OCI-LY7 (cell line): ENCODE data around the gene FOXN1. TPM values are rescaled to one million over a fixed set of nuclear protein-coding genes. Genes with fewer than 3 reads are reported as not detected.
"Not testable (repeated sequence)": the region's sequence is repeated elsewhere in the genome, so short reads cannot be mapped to it uniquely, and the experiment has no call there.

Experiments used
- BruUV-seq: library from RNA; stranded (reverse); fragments of 400-500 nt; replicated peaks from 2 replicates; lab custom pipeline; 2021; lab: Mats Ljungman, UMichigan
- CTCF ChIA-PET: fragments of 300-600 bp; sonication (Branson Sonifier 250); formaldehyde crosslinking; loops from one replicate; lab custom pipeline; 2022; ENCODE audit warnings: antibody characterized with exemption; ENCODE audit not compliant: unreplicated experiment; lab: Charles Lee
- POLR2A ChIA-PET: fragments of 300-600 bp; sonication (Branson Sonifier 250); formaldehyde crosslinking; loops from one replicate; lab custom pipeline; 2022; ENCODE audit warnings: antibody characterized with exemption; lab: Charles Lee
- DNase-seq: peaks from one replicate; pipeline ENCODE4 v3.0.0-alpha.2; 2015; ENCODE audit warnings: low spot score
- H2AFZ ChIP-seq: fragments of 200-600 bp; sonication (generic), shearing (Covaris generic); 2 replicates; pipeline ENCODE4 v1.6.1; 2014; ENCODE audit warnings: mild to moderate bottlenecking, antibody characterized with exemption, low read length, moderate library complexity
- H3K27ac ChIP-seq: fragments of 200-600 bp; sonication (generic); 2 replicates; pipeline ENCODE4 v1.5.1; 2014; ENCODE audit warnings: mixed run types, low read depth, mild to moderate bottlenecking, moderate library complexity, low read length, inconsistent platforms; ENCODE audit not compliant: poor library complexity, severe bottlenecking
- H3K36me3 ChIP-seq: fragments of 200-600 bp; sonication (generic); 2 replicates; pipeline ENCODE4 v1.6.1; 2014; ENCODE audit warnings: mild to moderate bottlenecking, antibody characterized with exemption, low read length, moderate library complexity, mixed read lengths; ENCODE audit not compliant: insufficient read depth
- H3K4me1 ChIP-seq: fragments of 200-600 bp; sonication (generic); 2 replicates; pipeline ENCODE4 v1.5.1; 2014; ENCODE audit warnings: mild to moderate bottlenecking, low read length; ENCODE audit not compliant: insufficient read depth, poor library complexity, severe bottlenecking
- H3K4me2 ChIP-seq: fragments of 200-600 bp; sonication (generic); 2 replicates; pipeline ENCODE4 v1.6.1; 2014; ENCODE audit warnings: mild to moderate bottlenecking, low read length
- H3K4me3 ChIP-seq: fragments of 200-600 bp; sonication (generic); 2 replicates; pipeline ENCODE4 v1.5.1; 2014; ENCODE audit warnings: mild to moderate bottlenecking, low read depth, low read length; ENCODE audit not compliant: poor library complexity, severe bottlenecking
- H3K79me2 ChIP-seq: fragments of 200-600 bp; sonication (generic); 2 replicates; pipeline ENCODE4 v1.6.1; 2016; ENCODE audit warnings: low read depth, mild to moderate bottlenecking, low read length, moderate library complexity, mixed read lengths; ENCODE audit not compliant: insufficient read depth
- H3K9me2 ChIP-seq: fragments of 200-600 bp; sonication (generic); 2 replicates; pipeline ENCODE4 v1.6.1; 2016; ENCODE audit warnings: mild to moderate bottlenecking, low read length, mixed read lengths; ENCODE audit not compliant: insufficient read depth
- H3K9me3 ChIP-seq: fragments of 200-600 bp; sonication (generic); 2 replicates; pipeline ENCODE4 v1.6.1; 2014; ENCODE audit warnings: mild to moderate bottlenecking, mixed run types, low read length, mixed read lengths
- H4K20me1 ChIP-seq: fragments of 200-600 bp; sonication (generic); 2 replicates; pipeline ENCODE4 v1.6.1; 2014; ENCODE audit warnings: mild to moderate bottlenecking, antibody characterized with exemption, low read length, moderate library complexity, mixed read lengths; ENCODE audit not compliant: insufficient read depth
- EZH2phosphoT487 ChIP-seq: fragments of 200-600 bp; sonication (generic); IDR thresholded peaks from 2 replicates; pipeline ENCODE4 v1.6.1; 2018; ENCODE audit warnings: low read depth, borderline replicate concordance, mild to moderate bottlenecking, mixed run types, antibody characterized with exemption, low read length, moderate library complexity, mixed read lengths
- intact Hi-C: fragments of 100-400 bp; cut with micrococcal nuclease; formaldehyde crosslinking; loops from one replicate; pipeline ENCODE4 v1.10.0; 2022; ENCODE audit not compliant: unreplicated experiment
- total RNA-seq, 2 experiments: library from RNA; depleted of rRNA in 1 of 2; stranded (reverse); fragments of >200 nt in 1 of 2; shearing (Covaris generic) in 1 of 2; gene quantifications; 2 replicates each; pipeline ENCODE4 v1.2.3, GENCODE V29; 2014 to 2022
- TF ChIP-seq, protein P1 (sequence below): fragments of 200-600 bp; sonication (generic); conservative IDR thresholded peaks from 2 replicates; pipeline ENCODE4 v1.5.1; 2014; ENCODE audit warnings: mild to moderate bottlenecking, antibody characterized with exemption, low read length, moderate library complexity, mixed read lengths

FOXN1 gene
- total RNA-seq, 2 experiments from 2014 or later = not detected

DNA sequence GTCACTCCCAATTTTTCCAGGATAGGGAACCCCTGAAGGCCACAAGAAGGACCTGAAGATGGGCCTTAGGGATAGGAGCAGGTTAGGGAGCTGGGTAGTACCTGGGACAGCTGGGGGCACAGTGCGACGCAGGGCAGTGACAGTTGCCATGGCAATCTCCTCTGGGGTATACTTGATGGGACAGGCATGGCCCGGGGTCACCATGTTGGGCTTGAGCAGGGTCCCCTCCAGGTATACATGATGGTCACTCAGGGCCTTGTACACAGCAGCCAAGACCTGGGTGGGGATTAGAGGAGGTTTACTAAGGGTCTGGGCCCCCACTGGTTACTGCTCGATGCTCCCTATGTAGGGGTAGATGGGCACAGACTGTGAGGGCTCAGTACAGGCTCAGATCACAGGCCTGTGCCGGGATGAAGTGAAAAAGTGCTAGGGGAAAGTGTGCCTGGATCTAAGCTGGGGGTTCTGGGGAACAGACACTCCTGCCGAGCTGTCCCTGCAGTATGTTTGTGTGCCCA lies 67.9 kb downstream of the FOXN1 start:
- no peaks in the 10 kb centered on the region for H3K9me2 ChIP-seq
- no peaks in the 10 kb centered on the region for H4K20me1 ChIP-seq
- H3K4me1 ChIP-seq = peaks cover 23% of the 10 kb centered on the region
- H3K79me2 ChIP-seq = no peaks in the 10 kb centered on the region
- H3K36me3 ChIP-seq = peaks cover 42% of the 10 kb centered on the region
- no peak for DNase-seq
- POLR2A ChIA-PET = interaction anchor here (0.5 kb wide), 1 partner anchor 23 kb away, joined by 3 read pairs; no protein-coding TSS in a partner anchor
- H3K4me3 ChIP-seq = no peak overlapping the region
- H3K9me3 ChIP-seq = no peaks in the 10 kb centered on the region
- no TSS peak for BruUV-seq
- intact Hi-C loops = no loop called here
- TF ChIP-seq EZH2phosphoT487 = no peak
- TF ChIP-seq, protein P1, sequence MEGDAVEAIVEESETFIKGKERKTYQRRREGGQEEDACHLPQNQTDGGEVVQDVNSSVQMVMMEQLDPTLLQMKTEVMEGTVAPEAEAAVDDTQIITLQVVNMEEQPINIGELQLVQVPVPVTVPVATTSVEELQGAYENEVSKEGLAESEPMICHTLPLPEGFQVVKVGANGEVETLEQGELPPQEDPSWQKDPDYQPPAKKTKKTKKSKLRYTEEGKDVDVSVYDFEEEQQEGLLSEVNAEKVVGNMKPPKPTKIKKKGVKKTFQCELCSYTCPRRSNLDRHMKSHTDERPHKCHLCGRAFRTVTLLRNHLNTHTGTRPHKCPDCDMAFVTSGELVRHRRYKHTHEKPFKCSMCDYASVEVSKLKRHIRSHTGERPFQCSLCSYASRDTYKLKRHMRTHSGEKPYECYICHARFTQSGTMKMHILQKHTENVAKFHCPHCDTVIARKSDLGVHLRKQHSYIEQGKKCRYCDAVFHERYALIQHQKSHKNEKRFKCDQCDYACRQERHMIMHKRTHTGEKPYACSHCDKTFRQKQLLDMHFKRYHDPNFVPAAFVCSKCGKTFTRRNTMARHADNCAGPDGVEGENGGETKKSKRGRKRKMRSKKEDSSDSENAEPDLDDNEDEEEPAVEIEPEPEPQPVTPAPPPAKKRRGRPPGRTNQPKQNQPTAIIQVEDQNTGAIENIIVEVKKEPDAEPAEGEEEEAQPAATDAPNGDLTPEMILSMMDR = no peak
- no peak overlapping the region for H3K27ac ChIP-seq
- CTCF ChIA-PET = no interaction called here
- no peak overlapping the region for H2AFZ ChIP-seq
- H3K4me2 ChIP-seq = no peak overlapping the region

DNA sequence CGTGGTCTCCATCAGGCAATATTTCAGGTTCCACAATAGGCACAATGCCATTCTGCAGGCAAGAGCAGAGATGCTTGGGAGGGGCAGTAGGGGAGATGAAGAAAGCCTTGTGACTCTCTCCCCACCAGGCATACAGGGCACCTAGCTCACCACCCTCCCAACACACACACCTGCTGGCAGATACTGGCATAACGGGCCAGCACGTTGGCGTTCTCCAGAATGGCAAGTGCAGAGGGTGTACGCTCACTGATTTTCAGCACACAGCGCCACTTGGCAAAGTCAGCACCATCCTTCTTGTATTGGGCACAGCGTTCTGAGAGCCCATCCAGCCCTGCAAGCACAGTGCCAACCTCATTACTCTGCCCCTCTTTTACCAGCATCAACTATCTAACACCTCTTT lies 68.4 kb downstream of the FOXN1 start:
- Histone ChIP-seq H3K4me1 (peaks cover 21% of the 10 kb centered on the region), H3K9me3 (no peaks in the 10 kb centered on the region), H3K36me3 (peaks cover 47% of the 10 kb centered on the region), H4K20me1 (no peaks in the 10 kb centered on the region), H3K9me2 (no peaks in the 10 kb centered on the region), H3K4me3 (no peak overlapping the region), H3K79me2 (no peaks in the 10 kb centered on the region), H2AFZ (no peak overlapping the region), H3K27ac (no peak overlapping the region), H3K4me2 (no peak overlapping the region)
- DNase-seq = no peak
- intact Hi-C loops = no loop called here
- CTCF ChIA-PET = no interaction called here
- POLR2A ChIA-PET = no interaction called here
- no peak for TF ChIP-seq EZH2phosphoT487
- TF ChIP-seq, protein P1 = no peak
- BruUV-seq = no TSS peak

DNA sequence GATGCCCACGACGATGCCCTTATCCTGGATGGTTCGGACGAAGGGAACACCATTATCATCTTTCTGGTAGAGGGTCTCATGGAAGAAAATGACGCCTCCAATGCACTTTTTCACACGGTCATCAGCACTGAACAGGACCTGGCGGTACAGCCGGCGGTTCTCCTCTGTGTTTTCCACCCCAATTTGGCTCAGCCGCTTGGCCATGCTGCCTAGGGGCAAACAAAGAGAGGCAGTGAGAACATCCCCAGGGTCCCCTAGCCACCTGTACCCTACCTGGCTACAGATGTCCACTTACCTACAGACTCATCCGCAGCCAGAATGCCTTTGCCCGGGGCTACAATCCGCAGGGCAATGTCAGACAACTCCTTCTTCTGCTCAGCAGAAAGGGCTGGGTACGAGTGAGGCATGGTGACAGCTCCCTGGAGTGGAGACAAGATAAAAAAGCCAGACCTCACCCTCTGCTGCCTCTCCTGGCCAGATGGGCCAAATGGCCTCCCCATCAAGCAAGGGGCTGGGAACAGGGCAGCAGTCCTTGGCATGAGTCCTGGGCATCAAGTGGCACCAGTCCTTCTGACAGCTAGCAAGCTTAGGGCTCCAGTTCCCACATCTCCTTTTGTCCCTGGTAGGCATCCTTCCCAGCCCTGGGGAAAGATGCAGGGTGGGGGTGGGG lies 69.1 kb downstream of the FOXN1 start:
- POLR2A ChIA-PET = interaction anchor here (0.6 to 1.4 kb wide), 3 partner anchors 10 to 23 kb away, joined by 3 read pairs; no protein-coding TSS in a partner anchor

DNA sequence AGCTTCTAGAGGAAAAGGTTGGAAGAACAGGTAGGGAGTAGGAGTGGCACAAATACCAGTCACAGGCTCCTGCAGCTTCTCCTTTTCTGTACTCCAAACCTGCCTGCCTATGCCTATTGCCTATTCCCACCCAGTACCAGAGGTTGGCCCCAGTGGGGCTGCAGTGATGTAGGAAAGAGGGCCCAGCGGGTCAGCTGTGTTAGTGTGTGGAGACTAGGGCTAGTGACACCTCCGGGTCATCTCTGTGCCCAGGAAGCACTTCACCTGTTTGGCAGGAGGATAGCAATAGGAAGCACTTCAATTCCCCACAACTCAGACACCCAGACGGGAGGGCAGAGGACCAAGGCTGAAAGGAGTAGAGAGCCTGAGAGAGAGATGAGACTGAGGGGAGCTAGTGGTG lies 69.9 kb downstream of the FOXN1 start:
- DNase-seq, H3K9me3 ChIP-seq, H3K4me3 ChIP-seq, H3K27ac ChIP-seq, H4K20me1 ChIP-seq, BruUV-seq, intact Hi-C loops, H3K9me2 ChIP-seq, H2AFZ ChIP-seq, H3K79me2 ChIP-seq: not testable (repeated sequence)
- Histone ChIP-seq H3K4me1 (peaks cover 20% of the 10 kb centered on the region), H3K4me2 (peak overlapping the region; percentile 9; the same call in 1 of the 2 replicates), H3K36me3 (peaks cover 62% of the 10 kb centered on the region)
- ChIA-PET POLR2A (interaction anchor here (0.6 to 1.4 kb wide), 3 partner anchors 9 to 22 kb away, joined by 3 read pairs; no protein-coding TSS in a partner anchor), CTCF (interaction anchor here (0.6 kb wide), 1 partner anchor 68 kb away, joined by 3 read pairs; no protein-coding TSS in a partner anchor)

More for the DNA sequence above, 69.1 kb downstream of the FOXN1 start:
- Histone ChIP-seq H3K9me3 (no peaks in the 10 kb centered on the region), H3K4me1 (peaks cover 20% of the 10 kb centered on the region), H3K4me3 (no peak overlapping the region), H4K20me1 (no peaks in the 10 kb centered on the region), H3K27ac (no peak overlapping the region), H2AFZ (no peak overlapping the region), H3K36me3 (peaks cover 55% of the 10 kb centered on the region), H3K79me2 (no peaks in the 10 kb centered on the region), H3K4me2 (no peak overlapping the region), H3K9me2 (no peaks in the 10 kb centered on the region)
- TF ChIP-seq EZH2phosphoT487 = no peak
- TF ChIP-seq, protein P1 = 0 out of 2 replicates have a peak, but pooled peaks have one; percentile 27
- DNase-seq = no peak
- CTCF ChIA-PET = interaction anchor here (0.6 kb wide), 1 partner anchor 67 kb away, joined by 3 read pairs; no protein-coding TSS in a partner anchor
- no TSS peak for BruUV-seq
- intact Hi-C loops = no loop called here
